HepG2 (cell line): ENCODE results near the gene GCNT2. TPM values are rescaled to one million over a fixed set of nuclear protein-coding genes. Genes with fewer than 3 reads are reported as not detected.
A peak's percentile ranks its signal among the peaks of the same experiment; 100 is the strongest.

ENCODE experiments used
- CENPBD1 ChIP-seq: sonication (generic); formaldehyde crosslinking; IDR thresholded peaks from 2 replicates; pipeline ENCODE4 v1.8.0; 2022; ENCODE audit warnings: missing genetic modification reagents, low read depth, mild to moderate bottlenecking, borderline replicate concordance
- GATA4 ChIP-seq: sonication (generic); IDR thresholded peaks from 2 replicates; pipeline ENCODE4 v1.6.1; 2016; ENCODE audit warnings: antibody characterized with exemption, low read depth, borderline replicate concordance
- HOXA9 ChIP-seq: sonication (generic); formaldehyde crosslinking; IDR thresholded peaks from 2 replicates; pipeline ENCODE4 v1.8.1; 2022; ENCODE audit warnings: missing genetic modification reagents, mild to moderate bottlenecking, moderate library complexity, borderline replicate concordance
- KAT8 ChIP-seq: IDR thresholded peaks from 2 replicates; pipeline ENCODE4 v1.6.1; 2016; ENCODE audit warnings: missing genetic modification reagents, missing compliant biosample characterization
- KDM5A ChIP-seq: fragments of 200-600 bp; sonication (generic); IDR thresholded peaks from 2 replicates; pipeline ENCODE4 v1.7.0; 2018; ENCODE audit warnings: antibody characterized with exemption, mild to moderate bottlenecking, low read length, borderline replicate concordance
- PATZ1 ChIP-seq: sonication (generic); formaldehyde crosslinking; IDR thresholded peaks from 2 replicates; pipeline ENCODE4 v1.4.0; 2020; ENCODE audit warnings: missing genetic modification reagents
- PHB2 ChIP-seq: fragments of 450-650 bp; IDR thresholded peaks from 2 replicates; pipeline ENCODE4 v1.6.1; 2018; ENCODE audit not compliant: partially characterized antibody
- SAP130 ChIP-seq: IDR thresholded peaks from 2 replicates; pipeline ENCODE4 v1.6.1; 2016; ENCODE audit warnings: low read depth
- SP2 ChIP-seq: sonication (generic); formaldehyde crosslinking; IDR thresholded peaks from 2 replicates; pipeline ENCODE4 v1.5.1; 2020; ENCODE audit warnings: mild to moderate bottlenecking, missing genetic modification reagents
- TBX2 ChIP-seq: sonication (generic); formaldehyde crosslinking; IDR thresholded peaks from 2 replicates; pipeline ENCODE4 v1.5.0; 2020; ENCODE audit warnings: missing genetic modification reagents, mild to moderate bottlenecking, borderline replicate concordance
- TFDP1 ChIP-seq: IDR thresholded peaks from 2 replicates; pipeline ENCODE4 v1.6.1; 2016; ENCODE audit warnings: missing compliant biosample characterization, missing genetic modification reagents, borderline replicate concordance
- XRCC5 ChIP-seq: fragments of 200-400 bp; formaldehyde crosslinking; optimal IDR thresholded peaks from 2 replicates; pipeline ENCODE3; 2017; ENCODE audit warnings: mild to moderate bottlenecking, low read length
- ZFP36 ChIP-seq: fragments of 150-350 bp; IDR thresholded peaks from 2 replicates; pipeline ENCODE4 v1.6.1; 2018; ENCODE audit warnings: borderline replicate concordance, low read length, low read depth; ENCODE audit not compliant: partially characterized antibody
- ZMYM3 ChIP-seq: sonication (generic); formaldehyde crosslinking; IDR thresholded peaks from 2 replicates; pipeline ENCODE4 v1.5.1; 2020; ENCODE audit warnings: mild to moderate bottlenecking, missing genetic modification reagents
- ZNF556 ChIP-seq: sonication (generic); formaldehyde crosslinking; IDR thresholded peaks from 2 replicates; pipeline ENCODE4 v1.4.0; 2020; ENCODE audit warnings: mild to moderate bottlenecking, missing genetic modification reagents, borderline replicate concordance
- ZNF646 ChIP-seq: sonication (generic); formaldehyde crosslinking; IDR thresholded peaks from 2 replicates; pipeline ENCODE4 v1.9.0; 2021; ENCODE audit warnings: mild to moderate bottlenecking, missing genetic modification reagents
- ZNF747 ChIP-seq: sonication (generic); formaldehyde crosslinking; IDR thresholded peaks from 2 replicates; pipeline ENCODE4 v1.8.1; 2023; ENCODE audit warnings: missing genetic modification reagents, mild to moderate bottlenecking, borderline replicate concordance
- ZNF749 ChIP-seq: sonication (generic); formaldehyde crosslinking; IDR thresholded peaks from 2 replicates; pipeline ENCODE4 v1.8.0; 2022; ENCODE audit warnings: mild to moderate bottlenecking, missing genetic modification reagents, moderate library complexity, borderline replicate concordance
- polyA plus RNA-seq, 8 experiments: library from polyadenylated mRNA; depleted of rRNA in 3 of 8; stranded (reverse) in 7 of 8; unstranded in 1 of 8; fragments of >200 nt; fragmentation: Illumina TruSeq in 4 of 8; extraction: Trizol in 4 of 8; gene quantifications; 2 replicates each; pipeline versions ENCODE4 v1.2.1 to v1.2.3, GENCODE V29; 2011 to 2016; ENCODE audit warnings: low read depth in 4 of 8, missing spikeins in 1 of 8, mixed read lengths in 1 of 8; ENCODE audit not compliant: insufficient read depth in 1 of 8
- total RNA-seq, 5 experiments: library from RNA; depleted of rRNA; stranded (reverse); fragments of >200 nt; fragmentation: Illumina TruSeq; extraction: Trizol; gene quantifications; 2 replicates each; pipeline ENCODE4 v1.2.3, GENCODE V29; 2016; ENCODE audit warnings: low read depth in 1 of 5

The GCNT2 gene
- total and polyA plus RNA-seq, 2 of the 13 experiments (the other 11 are each of a cell fraction or from before 2014, with no cell fraction given) = 11.8 to 31.9 TPM

GRCh38 chr6:10510592-10511367, 10.4 kb upstream of the GCNT2 start (continued):
- TF ChIP-seq ZMYM3 (CRISPR knock-in tag) = no peak
- no peak for TF ChIP-seq ZNF749
- peak; percentile 65; the same call in 1 of the 2 replicates for TF ChIP-seq ZNF556 (CRISPR knock-in tag)
- TF ChIP-seq ZNF747 = no peak
- peak; percentile 52 for TF ChIP-seq ZFP36
- no peak for TF ChIP-seq GATA4
- TF ChIP-seq HOXA9 (CRISPR knock-in tag) = no peak
- no peak for TF ChIP-seq CENPBD1 (CRISPR knock-in tag)
- peak; percentile 76 for TF ChIP-seq XRCC5
- no peak for TF ChIP-seq KDM5A
- peak; percentile 25; the same call in 1 of the 2 replicates for TF ChIP-seq TBX2 (CRISPR knock-in tag)
- TF ChIP-seq PATZ1 (CRISPR knock-in tag) = no peak
- peak; percentile 61 for TF ChIP-seq KAT8 (CRISPR knock-in tag)
- TF ChIP-seq SP2 (CRISPR knock-in tag) = no peak
- no peak for TF ChIP-seq PHB2
- TF ChIP-seq TFDP1 (CRISPR knock-in tag) = no peak
- TF ChIP-seq ZNF646 (CRISPR knock-in tag) = no peak
- peak; percentile 80 for TF ChIP-seq SAP130 (CRISPR knock-in tag)
